Heart right ventricle (tissue), 16 donors: ENCODE measurements around the gene TRAPPC1. TPM values are rescaled to one million over a fixed set of nuclear protein-coding genes. Genes with fewer than 3 reads are reported as not detected.

ENCODE experiments used
- ATAC-seq, 8 donors: fragments of 200-7000 bp; cut with Tn5 transposase; one replicate each; pipeline ENCODE4 v1.9.1; 2020; ENCODE audit warnings: mild to moderate bottlenecking in 8 of 8, moderate library complexity in 8 of 8, moderate number of reproducible peaks in 1 of 8
- DNase-seq, 2 donors: peaks; one replicate each; pipeline ENCODE4 v3.0.0-alpha.2; 2020
- H3K27ac ChIP-seq, 10 donors: fragments of 200-600 bp; sonication (generic) in 2 of 10; one replicate each; pipeline versions ENCODE4 v1.5.0 to v1.8.0; 2020 to 2022; ENCODE audit warnings: mild to moderate bottlenecking in 3 of 10
- H3K27me3 ChIP-seq, 7 donors: fragments of 200-600 bp; one replicate each; pipeline ENCODE4 v1.8.0; 2021 to 2022; ENCODE audit warnings: mild to moderate bottlenecking in 2 of 7
- H3K36me3 ChIP-seq, 9 donors: fragments of 200-600 bp; sonication (generic) in 1 of 9; one replicate each; pipeline versions ENCODE4 v1.5.0 to v1.8.0; 2020 to 2022; ENCODE audit warnings: mild to moderate bottlenecking in 2 of 9
- H3K4me1 ChIP-seq, 9 donors: fragments of 200-600 bp; sonication (generic) in 1 of 9; one replicate each; pipeline versions ENCODE4 v1.5.0 to v1.8.0; 2020 to 2022; ENCODE audit warnings: mild to moderate bottlenecking in 4 of 9
- H3K4me3 ChIP-seq, 10 donors: fragments of 200-600 bp; sonication (generic) in 2 of 10; one replicate each; pipeline versions ENCODE4 v1.5.0 to v1.8.0; 2020 to 2022; ENCODE audit warnings: mild to moderate bottlenecking in 7 of 10, moderate library complexity in 2 of 10
- H3K9me3 ChIP-seq, 11 donors: fragments of 200-600 bp in 10 of 11; sonication (generic) in 2 of 11; one replicate each; pipeline versions ENCODE4 v1.5.0 to v1.8.0; 2013 to 2022; ENCODE audit warnings: mild to moderate bottlenecking in 2 of 11, control low read depth in 1 of 11, moderate library complexity in 1 of 11
- CTCF ChIP-seq, 9 donors: fragments of 200-600 bp; sonication (generic) in 2 of 9; IDR thresholded peaks; one replicate each; pipeline versions ENCODE4 v1.5.0 to v1.8.0; 2021 to 2022; ENCODE audit warnings: antibody characterized with exemption in 9 of 9, mild to moderate bottlenecking in 5 of 9, moderate library complexity in 1 of 9
- WGBS, 2 donors: extraction: QIAGEN DNeasy Blood & Tissue Kit; methylation state at CpG; one replicate each; pipeline ENCODE4 v1.1.7; 2013; ENCODE audit warnings: inconsistent platforms in 1 of 2; 5-methylcytosine and 5-hydroxymethylcytosine counted together
- intact Hi-C, 10 donors: fragments of 100-400 bp; cut with DNase I; formaldehyde crosslinking; loops; one replicate each; pipeline versions ENCODE4 v1.11.1 to v1.14.2; 2022
- polyA plus RNA-seq, 2 donors: library from polyadenylated mRNA; stranded (reverse); fragments of 200-250 nt; gene quantifications; one replicate each; pipeline ENCODE4 v1.2.3, GENCODE V29; 2013
- total RNA-seq, 10 donors: library from RNA; stranded (reverse); fragmentation: NEBNext Ultra II Directional in 3 of 10; extraction: Animal tissue kit (Norgen Biotek cat#: 25700) in 3 of 10; gene quantifications; one replicate each; pipeline versions ENCODE4 v1.2.1 to v1.2.4, GENCODE V29; 2021 to 2023
- donor health status: Arrhythmogenic right ventricular cardiomyopathy.
- donor health status: ischemic (EF 13 %, LVEDD 7.1; RV severe dilation, severe dysfunction).
- donor health status: healthy with polysubstance abuse.
- donor health status: DM: no; HTN: yes; CAD: no.
- donor health status: DM: no; HTN: no; CAD: no.
- donor health status: ischemic (EF 25% LVEDD 6.9; RV normal size, moderate dysfunction).
- donor health status: ischemic (EF 25% LVEDD 5.7; RV mildly dilated, moderate dysfunction).
- donor health status: healthy.
- donor health status: DM: yes; HTN: yes; CAD: no.
- donor health status: Ischemic cardiomyopathy.
- donor health status: ischemic (EF 35%, LVEDD 5.7; RV mildly dilated, moderate dysfunction).
- donor health status: nonischemic (EF 11% LVEDD 7.7; RV severe dilation, severe dysfunction).
- donor health status: DM: yes; HTN: yes; CAD: no.
- donor health status: PGD.
- donor health status: ischemic (EF 29% LVEDD 5.4; RV normal size, mild dysfunction).
- donor health status: nonischemic (EF 23%, LVEDD 6.1; RV moderate dilation, normal function).

TRAPPC1 gene
- total and polyA plus RNA-seq, 12 donors = 104 to 166 (median 121) TPM

DNA sequence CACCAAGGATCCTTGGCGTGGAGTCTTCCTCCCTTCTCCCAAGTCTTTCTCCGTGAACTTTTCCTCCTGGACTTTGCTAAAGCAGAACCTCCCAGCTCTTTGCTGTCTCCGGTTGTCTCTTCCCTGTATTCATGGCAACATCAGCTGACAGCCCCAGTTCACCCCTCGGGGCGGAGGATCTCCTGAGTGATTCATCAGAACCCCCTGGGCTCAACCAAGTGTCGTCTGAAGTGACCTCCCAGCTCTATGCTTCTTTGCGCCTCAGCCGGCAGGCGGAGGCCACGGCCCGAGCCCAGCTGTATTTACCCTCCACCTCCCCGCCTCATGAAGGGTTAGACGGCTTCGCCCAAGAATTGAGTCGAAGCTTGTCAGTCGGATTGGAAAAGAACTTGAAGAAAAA is 1.2 kb upstream of the TRAPPC1 start:
- DNase-seq = no peak
- Histone ChIP-seq H3K4me1 (peaks cover 2 to 36% (median 22%) of the 10 kb centered on the region in 9 donors), H3K4me3 (peak overlapping the region; percentile 46 to 94 (median 77)), H3K27ac (peak overlapping the region in 7 of 10 donors; percentile 49 to 92 (median 79)), H3K9me3 (no peaks in the 10 kb centered on the region), H3K27me3 (no peaks in the 10 kb centered on the region), H3K36me3 (peaks cover 0 to 53% (median 4%) of the 10 kb centered on the region in 9 donors)
- peak in 1 of 9 donors; percentile 15 for TF ChIP-seq CTCF (IDR thresholded peaks at IDR 0.05)
- WGBS, 2 donors = 12 to 15% methylated on average over 16 of the region's 16 CpGs
- intact Hi-C loops = loop anchor here in 1 of 10 donors (5.0 kb wide), 1 partner anchor 46 kb away; the partner anchor contains the start of gene CHD3
- ATAC-seq = peak in 2 of 8 donors; percentile 4 to 19

- Histone ChIP-seq H3K4me1 (peaks cover 2 to 36% (median 22%) of the 10 kb centered on the region in 9 donors), H3K9me3 (no peaks in the 10 kb centered on the region), H3K27me3 (no peaks in the 10 kb centered on the region), H3K36me3 (peaks cover 0 to 48% (median 4%) of the 10 kb centered on the region in 9 donors), H3K27ac (peak overlapping the region in 9 of 10 donors; percentile 49 to 92 (median 79)), H3K4me3 (peak overlapping the region; percentile 46 to 94 (median 77))
- DNase-seq (no peak), ATAC-seq (peak; percentile 5 to 58 (median 38))
- whole genome bisulfite sequencing, 2 donors = 0% methylated on average over 17 of the region's 17 CpGs
- no peak for TF ChIP-seq CTCF (IDR thresholded peaks at IDR 0.05)
- intact Hi-C loops = loop anchor here in 1 of 10 donors (5.0 kb wide), 1 partner anchor 45 kb away; the partner anchor contains the start of gene CHD3
Observed at GRCh38 chr17:7932483-7932891, 741 bp upstream of the TRAPPC1 start.

DNA sequence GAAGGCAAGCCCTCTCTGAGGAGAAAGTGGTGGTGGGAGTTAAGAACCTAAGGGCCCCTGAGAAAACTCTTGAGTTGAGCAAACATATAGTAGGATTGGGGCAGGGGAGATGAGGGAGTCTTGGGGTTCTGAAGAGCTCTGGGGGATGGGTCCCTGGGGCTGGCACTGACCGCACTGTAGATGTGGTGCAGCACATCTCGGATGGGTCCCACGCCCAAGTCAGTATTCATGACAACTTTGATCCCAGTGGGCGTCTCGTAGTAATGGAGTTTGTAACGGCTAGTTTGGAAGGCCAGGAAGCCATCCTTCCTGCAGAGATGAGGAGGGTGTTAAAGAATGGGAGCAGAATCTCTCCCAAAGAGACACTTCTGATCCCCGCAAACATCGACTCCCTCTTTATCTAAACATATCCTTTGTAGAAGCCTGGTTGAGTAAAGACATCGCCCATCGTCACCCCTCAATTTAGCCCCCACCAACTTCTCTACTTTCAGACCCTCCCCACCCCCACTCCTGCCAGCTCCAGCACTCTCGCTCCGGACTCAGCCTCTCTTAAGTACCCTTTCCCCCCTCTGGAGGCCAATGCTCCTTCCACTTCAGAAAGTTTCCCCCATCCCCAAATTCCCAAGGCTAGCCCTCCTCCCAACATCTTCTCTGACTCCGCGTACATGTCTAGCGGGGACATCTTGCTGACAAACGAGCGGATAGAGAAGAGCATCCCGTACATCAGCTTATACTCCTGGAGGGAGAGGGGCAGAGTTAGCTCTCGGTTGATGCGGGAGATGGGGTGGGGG is 710 bp downstream of the TRAPPC1 start:
- Histone ChIP-seq H3K27me3 (no peaks in the 10 kb centered on the region), H3K9me3 (no peaks in the 10 kb centered on the region), H3K4me1 (peaks cover 2 to 36% (median 22%) of the 10 kb centered on the region in 9 donors), H3K36me3 (peaks cover 0 to 33% (median 2%) of the 10 kb centered on the region in 9 donors), H3K27ac (peak overlapping the region in 9 of 10 donors; percentile 49 to 92 (median 79)), H3K4me3 (peak overlapping the region; percentile 46 to 94 (median 77))
- no peak for DNase-seq
- no peak for ATAC-seq
- no peak for TF ChIP-seq CTCF (IDR thresholded peaks at IDR 0.05)
- intact Hi-C loops = loop anchor here in 1 of 10 donors (5.0 kb wide), 1 partner anchor 44 kb away; the partner anchor contains the start of gene CHD3
- WGBS, 2 donors = 44% methylated on average over 20 of the region's 20 CpGs

GRCh38 chr17:7929158-7930023 is 2.4 kb downstream of the TRAPPC1 start, which contains the start of gene KCNAB3:
Gene KCNAB3 (minus strand): TSS chr17:7929856. CDS start chr17:7929435, 421 bp downstream.
- intact Hi-C loops = loop anchor here in 2 of 10 donors (5.0 kb wide), 2 partner anchors 42 to 128 kb away; partner anchors contain the start of gene CHD3 (in 1 of the 2)
- peaks cover 0 to 17% (median 0%) of the 10 kb centered on the region in 9 donors for H3K36me3 ChIP-seq
- peak within 1 kb of the TSS in 2 of 10 donors; percentile 8 to 9 for H3K4me3 ChIP-seq
- ATAC-seq = no peak
- H3K4me1 ChIP-seq = peaks cover 2 to 34% (median 22%) of the 10 kb centered on the region in 9 donors
- H3K9me3 ChIP-seq = no peaks in the 10 kb centered on the region
- H3K27ac ChIP-seq = no peak within 1 kb of the TSS
- no peak for TF ChIP-seq CTCF (IDR thresholded peaks at IDR 0.05)
- H3K27me3 ChIP-seq = no peaks in the 10 kb centered on the region
- WGBS, 2 donors = 32 to 44% methylated on average over 56 to 67 of the region's 67 CpGs
- peak in 1 of 2 donors; percentile 45 for DNase-seq
